ACC112 (cell line): ENCODE data around the gene KRTAP6-1.

ENCODE experiments used
- H2AFZ ChIP-seq: fragments of 200-600 bp; sonication (generic); one replicate; pipeline ENCODE4 v1.6.0; 2017; ENCODE audit warnings: antibody characterized with exemption, low read length; ENCODE audit not compliant: unreplicated experiment
- H3K27ac ChIP-seq: fragments of 200-600 bp; sonication (generic); 2 replicates; pipeline ENCODE4 v1.5.1; 2014; ENCODE audit warnings: low read depth, mild to moderate bottlenecking, antibody characterized with exemption, low read length, moderate library complexity
- H3K27me3 ChIP-seq: fragments of 200-600 bp; sonication (generic); 2 replicates; pipeline ENCODE4 v1.6.1; 2014; ENCODE audit warnings: mild to moderate bottlenecking, antibody characterized with exemption, low read length, moderate library complexity, mixed read lengths; ENCODE audit not compliant: insufficient read depth
- H3K36me3 ChIP-seq: fragments of 200-600 bp; sonication (generic); 2 replicates; pipeline ENCODE4 v1.6.1; 2016; ENCODE audit warnings: mild to moderate bottlenecking, antibody characterized with exemption, low read length, moderate library complexity, mixed read lengths; ENCODE audit not compliant: insufficient read depth
- H3K4me1 ChIP-seq: fragments of 200-600 bp; sonication (generic); one replicate; pipeline ENCODE4 v1.6.1; 2016; ENCODE audit warnings: low read length, mixed read lengths; ENCODE audit not compliant: insufficient read depth, unreplicated experiment, control insufficient read depth
- H3K4me3 ChIP-seq: fragments of 200-600 bp; sonication (generic); 2 replicates; pipeline ENCODE4 v1.5.1; 2014; ENCODE audit warnings: mild to moderate bottlenecking, low read depth, low read length
- H3K79me2 ChIP-seq: fragments of 200-600 bp; sonication (generic); one replicate; pipeline ENCODE4 v1.6.0; 2016; ENCODE audit warnings: low read length; ENCODE audit not compliant: control insufficient read depth, unreplicated experiment, insufficient read depth

KRTAP6-1 gene

DNA sequence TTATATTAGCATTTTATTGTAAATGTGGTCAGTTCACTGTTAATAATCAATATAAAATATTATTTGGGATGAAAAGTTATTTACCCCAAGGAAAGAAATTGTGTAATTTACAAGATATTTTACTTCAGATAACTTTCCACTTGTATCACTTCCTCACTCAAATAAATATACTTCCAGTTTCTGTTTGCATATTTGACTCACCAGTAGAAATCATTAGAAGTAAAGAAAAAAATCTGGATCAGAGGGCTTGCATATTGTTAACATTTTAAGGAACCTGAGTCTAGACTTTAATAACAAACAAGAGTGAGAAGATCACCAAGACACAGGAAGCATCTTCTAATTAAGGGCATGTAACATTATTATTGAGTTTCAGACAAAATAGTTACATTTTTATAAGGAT is 6.3 kb upstream of the KRTAP6-1 start:
- Histone ChIP-seq H3K27ac (no peak overlapping the region), H2AFZ (no peak overlapping the region), H3K4me1 (no peaks in the 10 kb centered on the region), H3K79me2 (no peaks in the 10 kb centered on the region), H3K36me3 (no peaks in the 10 kb centered on the region), H3K4me3 (no peak overlapping the region), H3K27me3 (no peaks in the 10 kb centered on the region)

- Histone ChIP-seq H3K36me3 (no peaks in the 10 kb centered on the region), H3K4me1 (no peaks in the 10 kb centered on the region), H3K4me3 (no peak within 1 kb of the TSS), H3K27me3 (no peaks in the 10 kb centered on the region), H3K79me2 (no peaks in the 10 kb centered on the region), H3K27ac (no peak within 1 kb of the TSS), H2AFZ (no peak within 1 kb of the TSS)
Observed at GRCh38 chr21:30616125-30616524, 2.4 kb upstream of the KRTAP6-1 start, which contains the start of gene KRTAP20-1. KRTAP20-1 (plus strand) TSS chr21:30616425; CDS start chr21:30616455, 30 bp downstream.

DNA sequence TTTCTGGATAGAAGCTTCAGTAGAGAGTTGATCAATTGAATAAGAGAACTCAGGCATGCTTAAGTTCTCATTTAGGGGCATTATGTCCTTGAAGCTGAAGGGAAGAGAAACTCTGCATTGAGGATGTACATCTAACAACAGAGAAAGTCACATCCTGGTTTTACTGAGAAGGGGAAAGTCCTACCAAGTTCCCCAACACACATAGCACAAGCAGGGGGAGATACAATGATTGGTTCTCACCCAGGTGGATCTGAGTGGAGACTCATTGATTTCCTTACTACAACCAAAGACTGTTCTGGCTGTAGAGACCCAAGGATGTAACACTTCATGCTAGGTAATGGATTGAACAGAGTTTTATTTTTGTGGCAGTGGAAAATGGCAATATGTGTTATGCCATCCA is 1.5 kb upstream of the KRTAP6-1 start:
- no peaks in the 10 kb centered on the region for H3K79me2 ChIP-seq

DNA sequence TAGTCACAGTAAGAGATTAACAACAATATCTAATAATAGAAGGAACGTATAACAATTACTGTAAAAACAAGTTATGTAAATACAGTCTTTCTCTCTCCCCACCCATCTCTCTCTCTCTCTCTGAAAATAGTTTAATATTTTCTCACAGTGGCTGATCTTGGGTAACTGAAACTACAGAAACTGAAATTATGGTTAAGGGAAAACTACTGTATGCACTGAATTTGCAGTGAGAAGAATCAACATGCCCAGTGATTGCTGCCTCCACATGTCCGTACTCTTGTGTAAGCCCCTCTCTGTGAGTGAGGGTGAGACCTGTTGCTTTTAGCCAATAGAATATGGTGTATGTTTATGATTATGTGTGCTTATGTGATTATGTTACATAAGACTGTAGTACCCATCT is 1.6 kb downstream of the KRTAP6-1 start:
- no peak overlapping the region for H3K27ac ChIP-seq
- no peaks in the 10 kb centered on the region for H3K36me3 ChIP-seq
- H3K4me1 ChIP-seq: no peaks in the 10 kb centered on the region
- no peaks in the 10 kb centered on the region for H3K79me2 ChIP-seq
- no peak overlapping the region for H2AFZ ChIP-seq
- H3K27me3 ChIP-seq: no peaks in the 10 kb centered on the region
- no peak overlapping the region for H3K4me3 ChIP-seq

More for the DNA sequence above, 1.5 kb upstream of the KRTAP6-1 start:
- no peak overlapping the region for H3K27ac ChIP-seq
- no peaks in the 10 kb centered on the region for H3K4me1 ChIP-seq
- no peaks in the 10 kb centered on the region for H3K27me3 ChIP-seq
- H2AFZ ChIP-seq: no peak overlapping the region
- H3K4me3 ChIP-seq: no peak overlapping the region
- H3K36me3 ChIP-seq: no peaks in the 10 kb centered on the region

GRCh38 chr21:30605968-30606367 is 7.8 kb downstream of the KRTAP6-1 start:
- Histone ChIP-seq H3K27ac (no peak overlapping the region), H3K27me3 (no peaks in the 10 kb centered on the region), H3K36me3 (no peaks in the 10 kb centered on the region), H3K79me2 (no peaks in the 10 kb centered on the region), H3K4me1 (no peaks in the 10 kb centered on the region), H2AFZ (no peak overlapping the region), H3K4me3 (no peak overlapping the region)

- no peaks in the 10 kb centered on the region for H3K4me1 ChIP-seq
- H3K27me3 ChIP-seq: no peaks in the 10 kb centered on the region
- no peaks in the 10 kb centered on the region for H3K36me3 ChIP-seq
- H2AFZ ChIP-seq: no peak within 1 kb of the TSS
- no peak within 1 kb of the TSS for H3K27ac ChIP-seq
- H3K4me3 ChIP-seq: no peak within 1 kb of the TSS
- H3K79me2 ChIP-seq: no peaks in the 10 kb centered on the region
Observed at GRCh38 chr21:30600787-30601186, 12.9 kb downstream of the KRTAP6-1 start, which contains the start of gene KRTAP22-1. KRTAP22-1 (plus strand) TSS chr21:30601087.

DNA sequence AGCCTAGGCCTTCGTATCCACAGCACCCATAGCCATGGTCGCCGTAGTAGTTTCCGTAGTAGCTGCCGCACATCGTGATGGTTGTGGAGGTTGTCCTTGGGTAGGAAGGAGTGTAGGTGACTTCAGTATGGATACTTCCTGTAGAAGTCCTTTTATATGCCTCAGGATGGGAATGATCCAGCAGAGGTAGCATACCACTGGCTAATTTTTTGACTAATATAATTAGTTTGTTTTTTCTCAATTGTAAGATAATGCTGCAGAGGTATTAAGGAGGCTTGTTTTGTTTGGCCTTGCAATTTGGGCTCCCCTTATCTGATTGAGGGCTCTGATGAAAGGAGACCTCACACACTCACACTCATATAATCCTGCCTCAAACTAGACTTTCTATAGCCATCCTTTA is 14.9 kb downstream of the KRTAP6-1 start, which contains the start of gene KRTAP6-2:
KRTAP6-2 (minus strand) TSS at position 101 of the 400 bp plus-strand sequence; CDS start at position 73, 28 bp downstream.
- no peaks in the 10 kb centered on the region for H3K79me2 ChIP-seq
- no peaks in the 10 kb centered on the region for H3K4me1 ChIP-seq
- H3K27me3 ChIP-seq: no peaks in the 10 kb centered on the region
- H3K36me3 ChIP-seq: no peaks in the 10 kb centered on the region
- H2AFZ ChIP-seq: no peak within 1 kb of the TSS
- no peak within 1 kb of the TSS for H3K4me3 ChIP-seq
- no peak within 1 kb of the TSS for H3K27ac ChIP-seq

- Histone ChIP-seq H3K27ac (no peak within 1 kb of the TSS), H3K4me1 (no peaks in the 10 kb centered on the region), H3K27me3 (no peaks in the 10 kb centered on the region), H2AFZ (no peak within 1 kb of the TSS), H3K79me2 (no peaks in the 10 kb centered on the region), H3K36me3 (no peaks in the 10 kb centered on the region), H3K4me3 (no peak within 1 kb of the TSS)
Observed at GRCh38 chr21:30592140-30592539, 21.6 kb downstream of the KRTAP6-1 start, which contains the start of gene KRTAP6-3. KRTAP6-3 (plus strand) TSS chr21:30592440; CDS start chr21:30592446, 6 bp downstream.

GRCh38 chr21:30590297-30590696 is 23.4 kb downstream of the KRTAP6-1 start, which contains the start of gene KRTAP22-2:
KRTAP22-2 (minus strand) TSS chr21:30590397.
- H2AFZ ChIP-seq: no peak within 1 kb of the TSS
- no peaks in the 10 kb centered on the region for H3K79me2 ChIP-seq
- no peak within 1 kb of the TSS for H3K4me3 ChIP-seq
- no peaks in the 10 kb centered on the region for H3K36me3 ChIP-seq
- no peak within 1 kb of the TSS for H3K27ac ChIP-seq
- no peaks in the 10 kb centered on the region for H3K27me3 ChIP-seq
- no peaks in the 10 kb centered on the region for H3K4me1 ChIP-seq

GRCh38 chr21:30582870-30583269 is 30.9 kb downstream of the KRTAP6-1 start:
- H3K79me2 ChIP-seq: no peaks in the 10 kb centered on the region
- H3K4me3 ChIP-seq: no peak overlapping the region
- no peak overlapping the region for H2AFZ ChIP-seq
- no peaks in the 10 kb centered on the region for H3K27me3 ChIP-seq
- no peaks in the 10 kb centered on the region for H3K4me1 ChIP-seq
- no peak overlapping the region for H3K27ac ChIP-seq
- H3K36me3 ChIP-seq: no peaks in the 10 kb centered on the region

DNA sequence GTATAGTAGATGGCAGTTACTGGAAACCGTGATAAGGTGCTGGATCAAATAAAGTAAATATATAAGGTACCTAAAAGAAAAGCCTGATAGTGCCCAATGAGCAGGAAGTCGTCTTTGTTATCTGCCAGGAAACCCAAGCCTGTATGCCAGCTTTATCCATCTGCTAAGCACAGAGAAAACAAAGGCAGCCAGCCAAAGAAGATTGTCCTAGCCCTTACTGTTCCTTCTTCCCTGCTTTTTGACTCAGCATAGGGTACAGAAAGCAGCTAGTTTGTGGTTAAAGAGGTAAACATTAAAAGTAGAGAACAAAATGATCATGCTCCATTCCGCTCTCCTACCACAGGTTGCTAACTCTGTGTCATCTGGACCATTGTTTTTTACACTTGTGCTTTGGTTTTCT is 33.6 kb downstream of the KRTAP6-1 start:
- H3K27ac ChIP-seq: no peak overlapping the region
- no peaks in the 10 kb centered on the region for H3K4me1 ChIP-seq
- H3K79me2 ChIP-seq: no peaks in the 10 kb centered on the region
- no peak overlapping the region for H3K4me3 ChIP-seq
- H3K27me3 ChIP-seq: no peaks in the 10 kb centered on the region
- H2AFZ ChIP-seq: no peak overlapping the region
- no peaks in the 10 kb centered on the region for H3K36me3 ChIP-seq
